Measurements from ENCODE around the gene SCAP. TPM values are rescaled to one million over a fixed set of nuclear protein-coding genes. Genes with fewer than 3 reads are reported as not detected.
A peak's percentile ranks its signal among the peaks of the same experiment; 100 is the strongest.

Gene SCAP
- total RNA-seq, 1 experiment from 2014 or later, result 115 TPM

GRCh38 chr3:47420511-47421484 is 54.9 kb downstream of the SCAP start:
- Mint-ChIP-seq H3K27me3 (ENCODE audit: low read depth) (no peaks in the 10 kb centered on the region), H3K9me3 (0 out of 2 replicates have a peak, but pooled peaks cover 4% of the 10 kb centered on the region), H3K36me3 (peaks cover 31% of the 10 kb centered on the region), H3K4me3 (no peak overlapping the region), H3K4me1 (peaks cover 8% of the 10 kb centered on the region), H3K27ac (peak overlapping the region; percentile 93)
- ATAC-seq (peak; percentile 85), DNase-seq (ENCODE audit: low spot score) (peak; percentile 95)
- peak; percentile 95; the same call in 1 of the 2 replicates for TF ChIP-seq TEAD1 (CRISPR knock-in tag; IDR thresholded peaks at IDR 0.05)
- no peak for TF ChIP-seq GRHL2 (CRISPR knock-in tag; IDR thresholded peaks at IDR 0.05; ENCODE audit: insufficient replicate concordance, severe bottlenecking)
- TF ChIP-seq ZNF396 (CRISPR knock-in tag; IDR thresholded peaks at IDR 0.05; ENCODE audit: borderline replicate concordance), result no peak
- peak; percentile 88 for TF ChIP-seq TEAD4 (CRISPR knock-in tag; IDR thresholded peaks at IDR 0.05)
- no peak for TF ChIP-seq MLX (CRISPR knock-in tag; IDR thresholded peaks at IDR 0.05)
- TF ChIP-seq RELA (CRISPR knock-in tag; IDR thresholded peaks at IDR 0.05; ENCODE audit: borderline replicate concordance), result 0 out of 2 replicates have a peak, but pooled peaks have one; percentile 62
- TF ChIP-seq OVOL2 (CRISPR knock-in tag; IDR thresholded peaks at IDR 0.05; ENCODE audit: borderline replicate concordance), result no peak
- TF ChIP-seq CTCF (IDR thresholded peaks at IDR 0.05), result peak; percentile 95
- CTCF ChIA-PET, result interaction anchor here (0.5 to 3.5 kb wide), 47 partner anchors 10 to 478 kb away, joined by 3 to 49 read pairs (median 5); partner anchors contain the start of genes ELP6, PTPN23 and SCAP
- POLR2A ChIA-PET, result interaction anchor here (0.6 kb wide), 2 partner anchors 18 to 92 kb away, joined by 3 read pairs; no protein-coding TSS in a partner anchor

GRCh38 chr3:47420044-47420430 is 55.7 kb downstream of the SCAP start:
- POLR2A ChIA-PET, result no interaction called here

More at GRCh38 chr3:47420044-47420430, 55.7 kb downstream of the SCAP start:
- Mint-ChIP-seq H3K27ac (no peak overlapping the region), H3K27me3 (ENCODE audit: low read depth) (no peaks in the 10 kb centered on the region), H3K4me3 (no peak overlapping the region), H3K4me1 (peaks cover 8% of the 10 kb centered on the region), H3K9me3 (0 out of 2 replicates have a peak, but pooled peaks cover 4% of the 10 kb centered on the region), H3K36me3 (peaks cover 33% of the 10 kb centered on the region)
- TF ChIP-seq ZNF232 (CRISPR knock-in tag; IDR thresholded peaks at IDR 0.05) (no peak), GABPB1 (CRISPR knock-in tag; IDR thresholded peaks at IDR 0.05) (no peak), PREB (CRISPR knock-in tag; IDR thresholded peaks at IDR 0.05; ENCODE audit: borderline replicate concordance) (no peak), ATF3 (CRISPR knock-in tag; conservative IDR thresholded peaks at IDR 0.05) (no peak), ZNF671 (CRISPR knock-in tag; IDR thresholded peaks at IDR 0.05) (no peak), ATF6 (CRISPR knock-in tag; IDR thresholded peaks at IDR 0.05) (no peak), ZBTB21 (CRISPR knock-in tag; IDR thresholded peaks at IDR 0.05; ENCODE audit: borderline replicate concordance) (no peak), MAX (CRISPR knock-in tag; IDR thresholded peaks at IDR 0.05) (no peak), CREM (CRISPR knock-in tag; IDR thresholded peaks at IDR 0.05) (no peak), ELF4 (CRISPR knock-in tag; IDR thresholded peaks at IDR 0.05; ENCODE audit: low read depth) (no peak), E2F4 (CRISPR knock-in tag; IDR thresholded peaks at IDR 0.05; ENCODE audit: borderline replicate concordance, low read depth) (no peak), FOXP1 (CRISPR knock-in tag; IDR thresholded peaks at IDR 0.05; ENCODE audit: borderline replicate concordance) (no peak), ZSCAN18 (CRISPR knock-in tag; IDR thresholded peaks at IDR 0.05) (no peak), SOX15 (CRISPR knock-in tag; IDR thresholded peaks at IDR 0.05) (no peak), ZNF416 (CRISPR knock-in tag; IDR thresholded peaks at IDR 0.05) (no peak), GTF2I (CRISPR knock-in tag; conservative IDR thresholded peaks at IDR 0.05) (no peak), ZNF138 (CRISPR knock-in tag; conservative IDR thresholded peaks at IDR 0.05) (no peak)
- DNase-seq (ENCODE audit: low spot score) (no peak), ATAC-seq (no peak)
- CTCF ChIA-PET, result interaction anchor here (1.5 to 3.5 kb wide), 3 partner anchors 9 to 56 kb away, joined by 5 to 49 read pairs (median 18); partner anchors contain the start of gene SCAP
